PC-9 (cell line): ENCODE results near the gene IMPG2.

ENCODE experiments used
- EZH2 ChIP-seq: fragments of 200-600 bp; sonication (generic); IDR thresholded peaks from 2 replicates; pipeline ENCODE4 v1.8.0; 2017; ENCODE audit warnings: antibody characterized with exemption, low read depth
- TF ChIP-seq, protein P1 (sequence below): fragments of 200-600 bp; sonication (generic); conservative IDR thresholded peaks from 2 replicates; pipeline ENCODE4 v1.6.1; 2017; ENCODE audit warnings: mixed run types, antibody characterized with exemption, mild to moderate bottlenecking, moderate library complexity

DNA sequence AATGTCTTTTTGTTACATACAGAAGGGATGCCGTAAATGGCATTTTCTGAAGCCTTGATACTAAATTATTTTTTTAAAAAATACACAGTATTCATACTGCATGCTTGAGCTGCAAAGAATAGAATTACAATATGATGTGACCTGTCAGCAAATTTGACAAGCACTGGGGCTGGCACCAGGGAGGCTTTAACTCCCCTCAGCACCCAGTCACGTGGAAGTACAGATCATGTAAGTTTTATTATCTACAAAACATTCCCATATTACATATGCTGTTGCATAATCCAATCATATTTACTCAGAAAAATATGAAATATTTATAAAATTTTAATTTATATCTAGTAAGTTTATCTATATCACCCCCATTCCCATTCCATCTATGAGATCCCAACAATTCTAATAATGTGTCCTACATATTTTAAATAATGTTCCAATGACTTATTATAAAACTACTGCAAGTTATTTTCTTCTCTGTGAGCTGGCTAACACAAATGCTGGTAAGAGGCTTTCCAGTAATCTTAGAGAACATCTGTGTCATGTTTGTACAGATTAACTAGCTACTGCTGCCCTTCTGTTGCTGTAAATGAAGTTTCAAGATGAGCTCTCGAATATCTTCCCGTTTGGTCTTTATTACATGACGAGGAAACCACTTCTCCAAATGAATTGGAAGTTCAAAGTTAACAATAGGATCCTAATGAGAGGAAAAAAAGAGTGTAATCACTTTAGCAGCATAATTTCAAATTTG lies 5.2 kb upstream of the IMPG2 start:
- TF ChIP-seq, protein P1, sequence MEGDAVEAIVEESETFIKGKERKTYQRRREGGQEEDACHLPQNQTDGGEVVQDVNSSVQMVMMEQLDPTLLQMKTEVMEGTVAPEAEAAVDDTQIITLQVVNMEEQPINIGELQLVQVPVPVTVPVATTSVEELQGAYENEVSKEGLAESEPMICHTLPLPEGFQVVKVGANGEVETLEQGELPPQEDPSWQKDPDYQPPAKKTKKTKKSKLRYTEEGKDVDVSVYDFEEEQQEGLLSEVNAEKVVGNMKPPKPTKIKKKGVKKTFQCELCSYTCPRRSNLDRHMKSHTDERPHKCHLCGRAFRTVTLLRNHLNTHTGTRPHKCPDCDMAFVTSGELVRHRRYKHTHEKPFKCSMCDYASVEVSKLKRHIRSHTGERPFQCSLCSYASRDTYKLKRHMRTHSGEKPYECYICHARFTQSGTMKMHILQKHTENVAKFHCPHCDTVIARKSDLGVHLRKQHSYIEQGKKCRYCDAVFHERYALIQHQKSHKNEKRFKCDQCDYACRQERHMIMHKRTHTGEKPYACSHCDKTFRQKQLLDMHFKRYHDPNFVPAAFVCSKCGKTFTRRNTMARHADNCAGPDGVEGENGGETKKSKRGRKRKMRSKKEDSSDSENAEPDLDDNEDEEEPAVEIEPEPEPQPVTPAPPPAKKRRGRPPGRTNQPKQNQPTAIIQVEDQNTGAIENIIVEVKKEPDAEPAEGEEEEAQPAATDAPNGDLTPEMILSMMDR = no peak
- TF ChIP-seq EZH2 = no peak
